Omental fat pad (tissue), 4 donors: ENCODE measurements around the gene ZNF77. TPM values are rescaled to one million over a fixed set of nuclear protein-coding genes. Genes with fewer than 3 reads are reported as not detected.
"Not testable (repeated sequence)": the region's sequence is repeated elsewhere in the genome, so short reads cannot be mapped to it uniquely, and the experiment has no call there.

ENCODE experiments used
- ATAC-seq: fragments of 150-250 bp; one replicate; pipeline ENCODE4 v1.9.1; 2016; ENCODE audit warnings: mild to moderate bottlenecking, moderate library complexity; ENCODE audit not compliant: low FRiP score
- DNase-seq: peaks from one replicate; pipeline ENCODE4 v3.0.0-alpha.2; 2019; ENCODE audit warnings: low spot score
- CTCF ChIP-seq, 3 donors: fragments of 450-650 bp; IDR thresholded peaks; one replicate each; pipeline ENCODE4 v1.5.1; 2016 to 2017; ENCODE audit warnings: antibody characterized with exemption in 3 of 3, mild to moderate bottlenecking in 3 of 3, moderate library complexity in 2 of 3
- total RNA-seq, 4 donors: library from RNA; depleted of rRNA; stranded (reverse); fragments of >200 nt; gene quantifications; one replicate each; pipeline ENCODE4 v1.1.0, GENCODE V29; 2016

The ZNF77 gene
- total RNA-seq, 4 donors from 2014 or later = 3.2 to 8.7 (median 3.8) TPM

DNA sequence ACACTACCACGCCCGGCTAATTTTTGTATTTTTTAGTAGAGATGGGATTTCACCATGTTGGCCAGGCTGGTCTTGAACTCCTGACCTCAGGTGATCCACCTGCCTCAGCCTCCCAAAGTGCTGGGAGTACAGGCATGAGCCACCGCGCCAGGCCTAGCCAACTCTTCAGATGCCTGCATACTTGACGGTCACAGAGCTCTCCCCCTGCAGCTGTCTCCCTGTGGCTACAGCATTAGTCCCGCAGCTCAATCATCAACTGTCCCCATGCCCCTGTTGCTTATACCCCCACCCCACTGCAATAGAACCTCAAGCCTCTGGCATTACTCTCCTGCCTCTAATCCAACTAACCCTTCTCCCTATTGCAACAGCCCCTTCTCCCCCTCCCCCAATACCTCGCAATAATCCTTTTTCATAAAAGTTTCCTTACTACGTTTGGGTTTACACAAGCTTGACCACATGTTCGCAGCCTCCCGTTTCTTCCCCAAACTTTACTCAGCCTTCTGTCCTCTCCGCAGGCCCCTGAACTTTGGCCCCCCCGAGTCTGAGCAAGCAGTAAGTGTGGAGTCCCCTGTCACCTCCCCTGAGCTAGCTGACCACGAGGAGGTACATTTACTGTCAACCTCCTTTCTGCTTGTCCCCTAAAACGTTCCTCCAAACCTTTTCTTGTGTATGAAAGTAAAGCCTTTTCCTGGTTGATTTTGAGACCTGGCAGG, 1.7 kb downstream of the ZNF77 start:
- ATAC-seq = no peak

GRCh38 chr19:2935863-2936262, 8.9 kb downstream of the ZNF77 start:
- ATAC-seq = not testable (repeated sequence)

More for the DNA sequence above, 1.7 kb downstream of the ZNF77 start:
- DNase-seq = no peak
- no peak for TF ChIP-seq CTCF (IDR thresholded peaks at IDR 0.05)

DNA sequence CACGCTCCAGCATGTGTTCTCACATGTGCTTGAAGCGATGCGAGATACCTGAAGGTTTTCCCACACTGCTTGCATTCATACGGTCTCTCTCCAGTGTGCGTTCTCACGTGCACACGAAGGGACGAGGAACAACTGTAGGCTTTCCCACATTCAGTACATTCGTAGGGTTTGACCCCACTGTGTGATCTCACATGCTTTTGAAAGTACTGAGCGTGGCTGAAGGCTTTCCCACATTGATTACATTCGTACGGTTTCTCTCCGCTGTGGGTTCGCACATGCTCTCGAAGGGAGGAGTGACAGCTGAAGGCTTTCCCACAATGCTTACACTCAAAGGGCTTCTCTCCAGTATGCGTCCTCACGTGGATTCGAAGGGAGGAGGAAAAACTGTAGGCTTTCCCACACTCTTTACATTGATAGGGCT, 11.3 kb downstream of the ZNF77 start:
- ATAC-seq (no peak), DNase-seq (no peak)
- no peak for TF ChIP-seq CTCF (IDR thresholded peaks at IDR 0.05)

More at GRCh38 chr19:2935863-2936262, 8.9 kb downstream of the ZNF77 start:
- not testable (repeated sequence) for DNase-seq

DNA sequence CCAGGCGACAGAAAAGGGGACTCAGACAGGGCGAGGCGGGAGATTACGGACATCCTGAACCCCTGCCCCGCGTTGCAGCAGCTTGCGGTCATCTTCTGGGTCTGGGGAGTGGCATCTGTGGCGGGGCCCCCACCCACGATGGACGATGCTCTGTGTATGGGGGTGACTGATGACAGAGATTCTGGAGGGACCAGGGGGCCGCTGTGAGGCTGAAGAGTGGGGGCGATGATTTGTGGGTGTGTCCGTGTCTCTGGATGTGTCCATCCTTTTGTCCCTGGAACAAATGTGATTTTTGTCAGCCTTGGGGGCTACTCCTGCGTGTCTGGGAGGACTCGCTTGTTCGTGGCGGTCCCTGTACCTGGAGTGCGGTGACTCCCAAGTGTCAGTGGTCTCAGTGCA, 17.7 kb downstream of the ZNF77 start:
- ATAC-seq (no peak), DNase-seq (no peak)
- TF ChIP-seq CTCF (IDR thresholded peaks at IDR 0.05) = no peak

GRCh38 chr19:2926341-2927031, 18.3 kb downstream of the ZNF77 start:
- ATAC-seq (no peak), DNase-seq (no peak)
- TF ChIP-seq CTCF (IDR thresholded peaks at IDR 0.05) = no peak

GRCh38 chr19:2923510-2923909, 21.3 kb downstream of the ZNF77 start:
- ATAC-seq (peak; percentile 85), DNase-seq (no peak)
- no peak for TF ChIP-seq CTCF (IDR thresholded peaks at IDR 0.05)

DNA sequence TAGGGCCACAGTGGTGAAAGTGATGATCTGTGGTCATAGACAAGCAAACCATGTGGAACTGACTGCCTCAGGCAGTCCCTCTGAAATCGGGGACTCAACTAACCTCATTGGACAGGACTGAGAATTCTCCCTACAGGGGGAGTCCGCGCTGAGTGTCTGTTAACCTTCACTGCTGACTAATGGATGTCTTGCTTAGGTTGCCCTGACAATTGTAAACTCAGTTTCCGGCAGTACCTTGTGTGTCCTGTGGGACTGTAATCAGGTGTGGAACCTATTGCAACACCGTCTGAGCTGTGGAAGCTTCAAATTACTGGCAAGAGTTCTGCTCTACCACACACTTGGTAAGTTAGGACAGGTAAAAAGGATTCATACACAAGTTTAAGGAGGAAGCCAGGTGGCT, 21.8 kb downstream of the ZNF77 start:
- DNase-seq (no peak), ATAC-seq (peak; percentile 92)
- no peak for TF ChIP-seq CTCF (IDR thresholded peaks at IDR 0.05)
